NCI-H774 (cell line): ENCODE results near the gene CNTN2.

Experiments
- DNase-seq: peaks from one replicate; lab custom pipeline; 2025; lab: John Stamatoyannopoulos, UW

The CNTN2 gene, protein sequence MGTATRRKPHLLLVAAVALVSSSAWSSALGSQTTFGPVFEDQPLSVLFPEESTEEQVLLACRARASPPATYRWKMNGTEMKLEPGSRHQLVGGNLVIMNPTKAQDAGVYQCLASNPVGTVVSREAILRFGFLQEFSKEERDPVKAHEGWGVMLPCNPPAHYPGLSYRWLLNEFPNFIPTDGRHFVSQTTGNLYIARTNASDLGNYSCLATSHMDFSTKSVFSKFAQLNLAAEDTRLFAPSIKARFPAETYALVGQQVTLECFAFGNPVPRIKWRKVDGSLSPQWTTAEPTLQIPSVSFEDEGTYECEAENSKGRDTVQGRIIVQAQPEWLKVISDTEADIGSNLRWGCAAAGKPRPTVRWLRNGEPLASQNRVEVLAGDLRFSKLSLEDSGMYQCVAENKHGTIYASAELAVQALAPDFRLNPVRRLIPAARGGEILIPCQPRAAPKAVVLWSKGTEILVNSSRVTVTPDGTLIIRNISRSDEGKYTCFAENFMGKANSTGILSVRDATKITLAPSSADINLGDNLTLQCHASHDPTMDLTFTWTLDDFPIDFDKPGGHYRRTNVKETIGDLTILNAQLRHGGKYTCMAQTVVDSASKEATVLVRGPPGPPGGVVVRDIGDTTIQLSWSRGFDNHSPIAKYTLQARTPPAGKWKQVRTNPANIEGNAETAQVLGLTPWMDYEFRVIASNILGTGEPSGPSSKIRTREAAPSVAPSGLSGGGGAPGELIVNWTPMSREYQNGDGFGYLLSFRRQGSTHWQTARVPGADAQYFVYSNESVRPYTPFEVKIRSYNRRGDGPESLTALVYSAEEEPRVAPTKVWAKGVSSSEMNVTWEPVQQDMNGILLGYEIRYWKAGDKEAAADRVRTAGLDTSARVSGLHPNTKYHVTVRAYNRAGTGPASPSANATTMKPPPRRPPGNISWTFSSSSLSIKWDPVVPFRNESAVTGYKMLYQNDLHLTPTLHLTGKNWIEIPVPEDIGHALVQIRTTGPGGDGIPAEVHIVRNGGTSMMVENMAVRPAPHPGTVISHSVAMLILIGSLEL

DNA sequence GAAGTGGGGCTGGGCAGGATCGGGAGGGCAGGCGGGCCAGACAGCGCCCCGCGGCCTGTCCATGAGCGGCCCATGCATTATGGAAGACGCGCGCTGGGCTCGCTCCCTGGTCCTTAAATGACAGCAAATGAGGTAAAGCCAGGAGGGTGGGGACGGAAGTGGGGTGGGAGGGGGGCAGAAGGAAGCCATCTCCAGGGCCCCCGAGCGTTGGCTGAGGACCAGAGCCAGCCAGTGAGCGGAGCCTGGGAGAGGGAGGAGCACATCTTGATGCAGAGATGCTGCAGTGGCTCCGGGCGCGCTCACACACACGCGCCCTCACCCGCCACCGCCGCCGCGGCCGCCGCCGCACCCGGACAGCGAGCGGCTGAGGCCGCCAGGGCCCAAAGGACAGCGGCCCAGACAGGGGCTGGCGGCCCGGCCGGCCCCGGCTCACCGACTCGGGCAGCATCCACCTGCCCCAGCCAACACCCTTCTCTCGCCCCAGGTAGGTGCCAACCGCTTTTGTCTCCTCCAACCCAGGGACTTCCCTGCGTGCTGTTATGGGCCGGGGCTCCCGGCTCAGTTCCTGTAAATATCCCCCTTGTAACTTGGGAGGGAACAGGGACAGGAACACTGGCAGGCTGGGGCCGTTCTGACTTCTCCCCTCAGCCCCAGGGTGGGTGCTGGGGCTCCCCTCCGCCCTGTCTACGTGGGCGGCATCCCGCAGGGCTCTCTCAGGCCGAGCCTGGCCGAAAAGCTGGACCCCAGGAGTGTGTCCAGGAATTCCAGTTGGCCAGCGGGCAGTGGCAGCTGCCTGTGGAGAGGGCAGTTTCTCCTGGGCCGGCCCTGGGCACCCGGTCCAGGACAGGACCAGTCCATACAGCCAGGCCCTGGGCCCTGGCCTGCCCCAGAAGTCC, at the start of gene CNTN2:
CNTN2 (plus strand) TSS at position 302 of the 896 bp plus-strand sequence. CDS start 9,974 bp downstream, outside the sequence.
- no peak for DNase-seq

DNA sequence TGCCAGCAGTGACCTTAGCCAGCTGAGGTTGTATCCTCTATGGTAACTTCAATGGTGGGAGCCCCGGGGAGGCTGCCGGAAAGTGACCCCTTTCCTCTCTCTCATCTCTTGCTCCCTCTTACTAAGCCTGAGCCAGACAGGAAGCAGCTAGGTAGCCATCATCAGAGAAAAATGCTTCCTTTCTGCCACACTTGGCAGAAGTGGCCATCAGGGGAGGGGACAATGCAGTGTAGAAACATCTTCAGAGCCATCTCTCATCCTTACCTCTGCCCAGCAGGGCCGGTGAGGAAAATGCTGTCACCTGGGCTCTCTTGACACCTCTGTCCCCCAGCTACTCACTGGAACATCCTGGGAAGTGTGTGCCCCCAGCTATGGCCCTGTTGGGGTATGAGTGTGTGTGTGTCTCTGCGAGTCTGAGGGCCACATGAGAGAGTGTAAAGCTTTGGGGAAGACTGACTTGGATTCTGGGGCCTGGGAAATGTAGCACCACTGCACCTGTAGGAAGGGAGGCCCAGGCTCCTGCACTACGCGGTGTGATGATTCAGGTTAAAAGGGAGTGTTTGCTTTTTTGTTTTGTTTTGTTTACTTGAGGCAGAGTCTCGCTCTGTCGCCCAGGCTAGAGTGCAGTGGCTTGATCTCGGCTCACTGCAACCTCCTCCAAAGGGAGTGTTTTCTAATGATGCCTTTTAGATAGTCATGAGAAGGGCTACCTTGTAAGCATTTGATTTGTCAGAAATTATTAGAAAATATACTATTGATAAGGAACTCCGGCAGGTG, 48.7 kb upstream of the CNTN2 start:
- no peak for DNase-seq

DNA sequence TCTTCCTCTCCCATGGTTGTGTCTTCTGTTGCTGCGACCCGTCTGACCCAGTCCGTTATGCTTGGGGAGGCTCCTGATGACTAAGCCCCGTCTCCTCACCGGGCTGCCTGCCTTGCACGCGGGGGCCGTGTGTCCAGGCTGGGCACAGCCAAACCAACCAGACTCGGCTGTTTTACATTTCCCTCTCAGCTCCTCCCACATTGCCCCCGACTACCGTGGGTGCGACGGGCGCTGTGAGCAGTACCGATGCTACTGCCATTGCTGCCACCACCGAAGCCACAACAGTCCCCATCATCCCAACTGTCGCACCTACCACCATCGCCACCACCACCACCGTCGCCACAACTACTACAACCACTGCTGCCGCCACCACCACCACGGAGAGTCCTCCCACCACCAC, 46.0 kb upstream of the CNTN2 start:
- DNase-seq: no peak

DNA sequence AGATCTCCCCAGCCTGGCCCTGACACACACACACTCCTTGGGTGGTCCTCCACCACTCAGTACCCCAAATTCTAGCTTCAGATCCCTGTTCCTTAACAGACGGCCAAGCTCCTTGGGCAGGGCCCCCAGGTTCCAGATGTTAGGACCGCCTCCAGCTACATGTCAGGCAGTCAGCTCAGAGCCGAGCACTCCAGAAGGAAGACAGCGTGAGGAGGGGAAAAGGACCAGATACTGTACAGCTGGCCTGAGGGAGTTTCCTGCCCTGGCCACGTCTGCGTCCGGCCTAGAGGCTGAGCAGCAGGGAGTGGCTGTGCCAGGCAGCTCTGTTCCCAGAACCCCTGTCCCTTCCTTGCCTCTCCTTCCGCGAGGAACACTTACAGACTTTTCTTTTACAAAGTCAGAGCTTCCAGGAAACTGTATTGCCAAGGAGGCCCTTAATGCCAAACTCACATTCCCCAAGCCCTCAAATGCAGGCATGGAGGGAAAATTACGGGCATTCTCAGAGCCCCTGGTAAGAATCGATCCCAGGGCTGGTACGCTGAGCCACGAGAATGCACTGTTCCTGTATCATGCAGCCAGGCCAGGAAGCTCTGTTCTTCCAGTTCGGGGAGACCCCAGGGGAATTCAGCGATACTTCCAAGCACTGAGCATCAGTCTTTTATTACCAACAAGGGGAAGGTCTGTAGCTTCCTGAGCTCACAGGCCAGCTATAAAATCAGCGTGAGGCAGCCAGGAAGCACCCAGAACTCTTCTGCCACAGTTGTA, 45.2 kb upstream of the CNTN2 start:
- no peak for DNase-seq

DNA sequence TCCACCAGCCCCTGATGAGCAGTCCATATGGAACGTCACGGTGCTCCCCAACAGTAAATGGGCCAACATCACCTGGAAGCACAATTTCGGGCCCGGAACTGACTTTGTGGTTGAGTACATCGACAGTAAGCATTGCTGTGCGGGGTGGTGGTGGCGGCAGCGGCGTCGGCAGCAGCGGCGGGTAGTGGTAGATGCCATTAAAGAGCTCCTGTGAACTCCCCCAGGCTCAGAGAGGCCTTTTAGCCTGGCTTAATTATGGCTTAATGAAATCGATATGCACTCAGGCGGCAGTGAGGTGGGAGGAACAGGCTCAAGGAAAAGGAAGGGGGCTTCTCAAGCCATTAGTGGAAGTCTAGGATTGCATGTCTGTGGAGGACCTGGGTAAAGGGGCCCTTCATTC, 41.9 kb upstream of the CNTN2 start:
- DNase-seq: no peak

DNA sequence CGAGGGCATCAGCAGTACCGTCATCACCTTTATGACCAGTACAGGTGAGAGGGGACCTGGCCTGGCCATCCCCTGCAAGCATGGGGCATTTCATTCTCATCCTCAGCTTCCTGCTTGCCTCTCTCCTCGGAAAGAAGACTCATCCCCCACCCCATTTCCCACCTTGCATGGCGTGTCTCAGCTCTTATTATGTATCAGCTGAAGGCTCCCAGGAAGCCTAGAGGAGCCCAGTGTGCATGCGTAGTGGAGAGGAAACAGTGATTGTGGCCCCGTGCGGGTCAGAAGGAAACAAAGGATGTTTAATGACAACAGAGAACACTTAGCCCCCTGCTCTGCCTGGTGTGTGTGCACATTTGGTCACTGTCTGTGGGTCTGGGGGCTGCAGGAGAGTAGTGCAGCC, 40.3 kb upstream of the CNTN2 start:
- no peak for DNase-seq

DNA sequence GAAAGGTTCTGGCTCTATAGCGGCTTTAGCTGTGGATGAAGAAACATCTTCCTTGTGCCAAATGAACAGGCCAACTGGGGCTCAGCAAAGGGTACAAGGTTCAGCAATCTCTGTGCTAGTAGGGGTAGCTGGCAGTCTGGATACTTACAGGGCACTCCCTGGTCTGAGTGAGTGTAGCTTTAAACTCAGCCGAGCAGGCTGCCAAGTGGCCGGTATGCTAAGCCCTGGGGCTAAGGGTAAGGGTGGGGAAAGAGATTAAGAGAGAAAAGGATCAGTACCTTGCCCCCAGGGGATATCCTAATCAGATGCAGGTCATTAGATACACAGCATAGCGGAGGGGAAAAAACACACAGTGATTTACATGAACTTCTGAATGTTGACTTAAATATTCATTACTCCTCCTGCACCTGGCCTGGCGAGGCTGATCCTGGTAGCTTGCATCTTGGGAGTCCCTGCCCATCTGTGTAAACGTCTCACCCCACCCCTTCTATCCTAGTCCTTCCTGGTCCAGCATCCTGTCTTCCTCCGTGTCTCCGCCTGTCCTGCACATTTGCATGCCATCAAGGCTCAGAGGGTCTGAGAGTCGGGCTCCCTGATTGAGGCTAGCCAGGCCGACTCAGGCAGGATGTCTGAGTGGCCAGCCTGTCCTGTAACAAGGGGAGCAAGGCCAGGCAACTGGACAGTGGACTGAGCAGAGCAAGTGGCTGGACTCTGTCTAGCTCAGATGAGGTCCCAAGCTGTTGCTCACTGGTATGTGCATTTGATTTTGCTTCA, 39.5 kb upstream of the CNTN2 start:
- DNase-seq: no peak

DNA sequence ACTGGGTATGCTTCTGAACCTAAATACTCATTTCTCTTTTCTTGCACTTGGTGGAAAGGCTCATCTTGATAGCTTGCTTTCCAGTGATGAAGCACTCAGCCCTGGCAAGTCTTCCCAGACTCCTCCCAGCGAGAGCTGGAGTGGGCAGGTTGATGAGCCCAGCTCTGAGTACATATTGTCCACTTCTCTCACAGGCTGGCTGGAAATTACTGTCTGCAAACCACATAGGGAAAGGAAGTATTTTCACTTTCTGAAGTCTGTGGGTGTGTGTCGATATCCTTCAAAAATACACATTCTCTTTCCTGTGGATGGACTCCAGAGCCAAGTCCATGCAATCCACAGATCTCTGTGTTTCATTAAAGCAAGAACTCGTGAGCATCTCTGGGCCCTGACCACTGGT, 38.7 kb upstream of the CNTN2 start:
- DNase-seq: no peak

DNA sequence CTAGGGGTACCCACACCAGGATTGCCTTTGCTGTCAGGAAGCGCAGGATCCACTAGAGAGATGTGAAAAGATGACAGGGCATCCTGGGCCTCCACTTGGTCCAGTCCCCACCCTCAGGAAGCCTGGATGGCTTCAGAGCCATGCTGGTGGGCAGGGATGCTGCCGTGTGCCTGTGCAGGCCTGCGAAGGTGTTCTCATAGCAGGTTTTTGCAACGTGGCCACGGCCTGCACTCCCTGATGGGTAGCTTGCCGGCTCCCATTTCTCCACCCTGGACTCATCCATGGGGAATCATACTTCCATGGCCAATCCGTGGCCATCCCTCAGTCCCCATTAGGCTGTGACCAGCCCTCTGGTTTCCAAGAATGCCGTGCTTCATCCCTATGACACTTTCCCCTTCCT, 34.1 kb upstream of the CNTN2 start:
- no peak for DNase-seq

DNA sequence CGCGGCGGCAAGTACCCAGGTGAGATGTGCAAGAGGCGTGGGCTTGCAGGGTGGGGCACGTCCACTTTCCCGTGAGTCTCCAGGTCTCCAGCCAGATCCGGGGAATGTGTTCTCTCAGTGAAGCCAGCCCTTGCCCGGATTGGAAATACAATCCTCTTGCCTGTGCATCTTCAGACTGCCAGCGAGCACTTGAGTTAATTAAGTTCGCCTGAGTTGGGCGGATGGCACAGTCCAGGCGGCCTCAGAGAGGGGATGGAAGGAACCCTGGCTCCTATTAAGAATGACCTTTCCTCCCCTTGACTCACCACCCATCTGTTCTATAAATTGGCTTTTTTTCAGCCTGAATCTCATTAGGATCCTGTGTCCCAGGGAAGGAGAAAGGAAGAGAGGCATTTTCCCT, 33.3 kb upstream of the CNTN2 start:
- no peak for DNase-seq

DNA sequence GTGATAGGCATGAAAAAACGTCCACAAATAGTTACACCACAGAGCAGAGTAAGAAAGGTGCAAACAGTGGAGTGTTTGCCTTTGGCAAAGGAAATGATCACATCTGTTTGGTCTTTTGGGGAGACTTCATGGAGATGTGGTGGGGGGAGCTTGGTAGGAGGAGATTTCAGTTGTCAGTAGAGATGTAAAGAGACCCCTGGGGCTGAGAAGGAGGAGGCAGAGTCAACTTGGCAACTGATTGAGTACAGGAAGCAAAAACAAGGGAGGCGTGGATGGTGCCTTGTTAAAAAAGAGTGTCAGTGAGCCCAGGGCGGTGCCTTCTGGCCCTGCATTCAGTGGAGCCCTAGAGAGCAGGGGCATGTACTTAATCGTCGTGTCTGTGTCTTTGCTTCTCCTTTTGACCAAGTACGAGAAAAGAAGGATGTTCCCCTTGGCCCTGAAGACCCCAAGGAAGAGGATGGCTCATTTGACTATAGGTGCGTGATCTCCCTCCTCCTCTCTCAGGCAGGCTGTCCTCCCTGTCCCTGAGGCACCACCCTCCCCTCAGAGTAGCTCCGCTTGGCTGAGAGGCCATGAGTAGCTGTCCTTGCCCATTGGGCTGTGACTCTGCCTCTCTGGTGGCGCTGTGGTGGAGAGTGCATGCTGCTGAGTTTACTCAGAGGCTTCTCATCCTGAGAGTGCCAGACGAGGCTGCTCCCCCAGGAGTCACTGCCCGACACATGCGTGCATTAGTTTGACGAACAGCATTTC, 30.4 kb upstream of the CNTN2 start:
- DNase-seq: no peak

DNA sequence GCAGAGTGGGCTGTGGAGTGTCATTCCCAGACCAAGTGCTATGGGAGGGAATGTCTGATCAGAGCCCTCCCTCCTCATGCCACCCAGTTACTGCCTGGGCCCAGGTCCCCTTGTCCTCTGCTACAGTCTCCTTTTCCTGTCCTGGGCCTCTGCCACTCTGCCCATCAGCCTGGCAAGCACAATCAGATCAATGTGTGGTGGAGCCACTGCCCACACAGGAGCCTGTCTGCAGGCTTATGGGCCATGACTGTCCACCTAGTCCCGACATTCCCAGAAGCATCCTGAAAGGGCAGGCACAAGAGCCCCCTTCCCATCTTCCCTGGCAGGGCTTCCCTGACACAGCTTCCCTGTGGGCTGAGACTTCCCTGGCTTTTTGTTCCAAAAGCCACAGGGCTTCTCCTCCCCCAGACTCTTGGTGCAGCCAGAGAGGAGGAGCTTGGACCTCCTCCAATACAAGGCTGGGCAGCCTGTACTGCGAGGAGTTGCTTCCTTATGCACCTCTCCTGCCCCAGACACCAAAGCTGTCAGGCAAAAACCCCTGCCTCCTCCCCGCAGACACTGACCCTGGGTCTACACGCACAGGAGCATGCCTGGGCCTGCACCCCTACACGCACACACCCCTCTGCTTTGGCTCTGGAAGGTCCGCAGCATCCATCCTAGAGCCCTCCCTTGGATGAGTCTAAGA, 29.2 kb upstream of the CNTN2 start:
- DNase-seq: no peak

DNA sequence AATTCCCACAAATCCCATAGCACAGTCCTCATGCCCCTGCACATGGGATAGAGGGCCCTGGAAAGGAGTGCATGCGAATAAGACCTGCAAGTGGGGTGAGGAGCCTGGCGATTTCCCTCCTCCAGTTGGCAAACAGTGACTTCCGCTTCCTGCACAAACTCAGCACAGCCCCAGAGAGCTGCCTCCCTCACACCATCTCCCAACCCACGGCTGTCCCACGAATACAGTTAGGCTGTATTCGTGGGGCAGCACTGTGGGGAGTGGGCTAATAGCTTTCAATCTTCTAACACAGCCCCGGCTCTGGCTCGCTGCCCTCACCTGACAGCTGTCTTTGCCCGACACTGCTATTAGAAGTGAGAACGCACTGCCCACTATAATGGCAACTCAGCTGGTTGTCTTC, 28.2 kb upstream of the CNTN2 start:
- no peak for DNase-seq

DNA sequence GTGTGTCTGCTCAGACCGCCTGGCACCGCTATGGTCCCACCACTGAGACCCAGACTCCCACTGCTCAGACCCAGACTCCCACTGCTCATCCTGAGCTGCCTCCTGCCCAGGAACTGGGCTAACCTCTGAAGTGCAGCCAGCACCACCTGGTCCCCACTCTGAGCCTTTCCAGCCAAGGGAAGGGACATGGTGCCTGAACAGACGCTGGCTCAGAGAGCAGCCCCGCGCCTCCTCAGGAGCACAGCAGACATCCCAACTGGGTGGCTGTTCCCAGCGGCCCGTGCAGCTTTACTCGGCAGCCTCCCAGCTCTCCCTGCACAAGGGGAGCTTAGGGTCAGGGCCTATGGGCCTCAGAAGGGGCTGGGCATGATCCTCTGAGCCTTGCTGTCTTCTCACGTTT, 27.8 kb upstream of the CNTN2 start:
- DNase-seq: no peak

DNA sequence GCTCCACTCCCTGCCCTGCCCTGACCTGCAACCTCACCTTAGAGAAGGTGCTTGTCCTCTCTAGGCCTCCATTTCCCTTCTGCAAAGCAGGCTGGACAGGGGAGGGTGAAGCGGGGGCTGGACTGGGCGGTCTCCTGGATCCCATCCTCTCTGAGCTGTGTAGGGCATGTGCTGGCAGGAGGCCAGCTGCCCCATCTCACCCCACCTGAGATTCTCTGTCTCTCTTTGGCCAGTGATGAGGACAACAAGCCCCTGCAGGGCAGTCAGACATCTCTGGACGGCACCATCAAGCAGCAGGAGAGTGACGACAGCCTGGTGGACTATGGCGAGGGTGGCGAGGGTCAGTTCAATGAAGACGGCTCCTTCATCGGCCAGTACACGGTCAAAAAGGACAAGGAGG, 26.9 kb upstream of the CNTN2 start:
- no peak for DNase-seq

DNA sequence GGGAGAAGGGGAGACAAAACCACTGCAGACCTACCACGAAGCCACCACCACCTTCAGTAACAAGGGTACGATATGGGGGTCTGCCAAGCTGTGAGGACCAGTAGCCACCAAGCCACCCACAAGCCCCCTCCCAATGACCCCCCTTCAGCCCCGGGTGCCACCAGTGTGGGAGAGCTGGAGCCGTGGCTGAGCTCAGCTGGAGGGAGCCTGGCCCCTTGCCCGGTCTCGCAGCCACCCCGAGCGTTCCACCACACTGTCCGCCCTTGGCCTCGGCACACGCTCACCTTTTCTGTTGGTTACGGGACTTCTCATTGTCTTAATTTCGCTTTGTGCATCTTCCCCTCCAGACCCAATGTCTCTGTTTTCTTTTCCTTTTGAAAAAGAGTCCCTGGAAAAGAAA, 26.4 kb upstream of the CNTN2 start:
- DNase-seq: no peak

DNA sequence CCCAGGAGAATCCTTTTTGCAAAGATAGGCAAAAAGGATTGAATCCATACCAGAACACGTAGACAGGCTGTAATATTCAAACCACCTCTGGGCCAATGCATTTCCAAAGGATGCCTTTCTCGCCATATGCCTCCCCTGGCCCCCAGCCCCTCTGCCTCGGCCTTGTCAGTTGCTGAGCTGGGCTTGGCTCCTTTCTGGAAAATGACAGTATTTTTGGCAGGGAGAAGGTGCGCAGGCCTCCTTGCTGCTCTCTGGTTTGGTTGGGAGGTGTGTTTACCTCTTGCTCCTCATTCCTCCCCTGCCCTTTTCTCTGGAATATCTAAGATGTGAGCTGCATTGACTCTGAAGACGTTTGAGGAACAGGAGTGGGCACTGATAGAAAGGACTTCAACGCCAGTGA, 26.0 kb upstream of the CNTN2 start:
- no peak for DNase-seq

DNA sequence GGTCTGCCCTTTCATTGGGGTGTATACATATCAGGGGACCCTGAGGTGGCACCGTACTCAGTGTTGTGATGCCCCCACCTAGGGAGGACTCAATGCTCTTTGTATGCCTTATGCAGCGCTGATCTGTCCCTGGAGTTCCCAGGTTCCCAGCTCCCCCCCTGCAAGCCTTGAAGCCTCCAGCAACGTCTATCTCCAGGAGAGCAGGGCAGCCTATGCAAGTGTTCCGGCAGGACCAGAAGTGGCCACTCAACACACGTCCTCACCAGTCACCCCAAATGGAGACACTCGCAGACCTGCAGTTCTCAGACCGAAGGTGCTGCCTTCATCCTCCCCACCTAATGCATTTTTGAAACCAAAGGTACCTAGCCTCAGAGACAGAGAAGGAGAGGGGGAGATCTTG, 25.2 kb upstream of the CNTN2 start:
- no peak for DNase-seq
